Stimulated activated CD8-positive, alpha-beta memory T cell treated with anti-CD3 and anti-CD28 coated beads, Interleukin-15, amount 100 ng/mL, for 4 hours (primary cell): Measurements from ENCODE around the gene NCCRP1.
A peak's percentile ranks its signal among the peaks of the same experiment; 100 is the strongest.

Experiments used
- DNase-seq, 2 donors: peaks; one replicate each; pipeline ENCODE4 v3.0.0-alpha.2; 2020; ENCODE audit warnings: low read depth in 2 of 2

Gene NCCRP1

DNA sequence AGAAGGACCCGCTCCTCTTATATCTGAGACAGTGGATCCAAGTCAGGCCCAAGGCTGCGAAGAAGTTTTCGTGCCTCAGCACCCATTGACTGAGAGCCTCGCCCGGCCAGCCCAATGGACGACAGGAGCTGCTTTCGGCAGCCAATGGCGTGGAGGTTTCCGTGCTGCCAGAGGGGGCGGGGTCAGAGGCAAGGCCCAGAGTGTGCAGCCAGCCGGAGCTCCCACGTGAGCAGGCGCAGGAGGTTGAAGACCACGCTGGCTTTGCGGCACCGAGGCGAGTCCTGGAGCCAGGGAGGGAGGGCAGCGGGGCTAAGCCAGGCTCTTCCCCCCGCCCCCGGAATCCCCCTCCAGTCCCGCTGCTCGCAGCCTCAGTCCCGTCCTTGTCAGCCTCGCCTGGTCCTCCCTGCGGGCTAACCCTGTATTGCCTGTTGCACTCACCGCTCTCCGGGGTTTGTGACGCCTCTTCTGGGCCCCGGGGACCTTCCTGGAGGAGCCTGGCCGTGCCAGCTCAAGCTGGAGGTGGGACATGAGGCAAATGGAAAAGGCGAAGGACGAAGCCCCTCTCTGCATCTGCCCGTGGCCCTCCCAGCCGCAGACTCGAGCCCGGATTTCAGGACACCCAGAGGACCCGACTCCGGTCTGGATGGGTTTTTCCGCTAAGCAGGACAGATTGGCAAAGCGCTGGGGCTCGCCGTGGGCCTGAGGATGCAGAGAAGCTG is 50.3 kb downstream of the NCCRP1 start:
- DNase-seq, result peak in 1 of 2 donors; percentile 10

DNA sequence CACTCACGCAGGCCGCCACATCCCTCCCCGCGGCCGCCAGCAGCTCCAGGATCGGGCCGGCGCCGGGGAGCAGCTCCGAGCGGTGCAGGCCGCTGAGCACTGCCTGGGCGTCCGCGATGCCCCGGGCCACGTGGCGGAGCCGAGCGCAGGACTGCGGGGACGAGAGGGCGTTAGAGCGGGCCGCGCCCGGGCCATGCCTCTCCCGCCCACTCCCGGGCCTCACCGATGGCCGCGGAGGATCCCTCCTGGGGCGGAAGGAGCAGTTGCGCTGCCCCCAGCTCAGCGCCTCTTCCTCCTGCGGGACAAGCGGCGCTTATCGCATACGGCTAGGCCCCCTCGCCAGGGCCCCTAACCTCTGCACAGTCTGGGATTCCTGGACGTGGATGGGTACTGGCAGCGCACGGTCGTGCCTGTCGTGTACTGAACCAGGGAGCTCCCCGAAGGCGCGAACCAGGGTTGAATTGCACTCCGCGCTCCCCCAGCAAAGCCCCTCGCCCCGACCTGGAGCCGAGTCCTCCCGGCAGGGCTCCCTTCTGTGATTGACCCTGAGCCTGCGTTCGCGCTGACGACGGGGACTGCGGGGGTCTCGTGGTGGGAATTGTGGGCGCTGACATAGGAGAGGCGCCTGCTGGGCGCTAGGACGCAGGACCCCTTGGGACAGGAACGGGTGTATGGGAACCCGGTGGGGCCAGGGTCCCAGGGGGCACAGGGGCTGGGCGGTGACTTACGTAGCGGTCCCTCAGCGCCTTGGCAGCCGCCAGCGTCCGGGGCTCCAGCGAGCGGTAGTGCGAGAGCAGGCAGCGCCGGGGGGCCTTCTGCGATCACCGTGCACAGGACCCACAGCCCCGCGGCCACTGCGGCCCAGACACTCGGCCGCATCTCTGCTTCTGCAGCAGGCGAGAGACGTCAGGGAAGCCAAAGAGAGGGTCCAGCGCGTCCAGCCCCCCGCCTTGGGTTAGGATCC is 51.2 kb downstream of the NCCRP1 start:
- DNase-seq, result no peak

DNA sequence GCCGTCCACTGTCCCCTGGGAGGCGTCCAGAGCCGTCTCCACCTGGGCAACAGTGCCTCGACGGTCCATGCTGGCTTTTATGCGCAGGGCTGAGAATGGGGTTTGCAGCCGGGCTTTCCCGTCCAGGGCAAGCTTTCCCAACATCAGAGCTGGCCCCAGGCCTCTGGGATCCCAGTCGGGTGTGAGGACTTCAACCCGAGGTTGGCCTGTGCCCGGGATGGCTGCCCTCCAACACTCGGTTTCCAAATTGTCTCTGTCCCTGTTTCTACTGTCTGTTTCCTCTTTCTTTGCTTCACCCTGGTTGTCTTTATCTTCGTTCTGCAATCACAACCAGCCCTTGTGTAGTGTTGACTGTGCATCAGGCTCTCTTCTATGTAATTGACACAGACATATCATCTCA is 52.0 kb downstream of the NCCRP1 start, which contains the start of gene IFNL4:
TSS of gene IFNL4 (minus strand) at position 51 of the 400 bp plus-strand sequence.
- no peak for DNase-seq

DNA sequence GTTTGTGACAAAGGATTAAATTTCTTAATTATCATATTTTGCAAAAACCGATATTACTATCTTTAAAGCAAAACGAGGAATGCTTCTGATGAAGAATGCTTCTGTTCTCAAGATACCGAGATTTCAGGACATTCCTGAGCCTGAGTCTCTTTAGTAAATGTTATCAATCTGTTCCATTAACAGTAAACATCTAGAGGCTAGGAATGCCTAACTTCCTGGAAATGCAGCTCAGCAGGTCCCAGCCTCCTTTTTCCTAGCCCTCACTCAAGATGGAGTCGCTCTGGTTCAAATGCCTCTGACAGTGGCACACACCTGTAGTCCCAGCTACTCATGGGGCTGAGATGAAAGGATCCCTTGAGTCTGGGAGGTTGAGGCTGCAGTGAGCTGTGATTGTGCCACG is 54.3 kb downstream of the NCCRP1 start:
- no peak for DNase-seq
